MCF 10A (cell line): ENCODE measurements around the gene SLAMF7. TPM values are rescaled to one million over a fixed set of nuclear protein-coding genes. Genes with fewer than 3 reads are reported as not detected.

Experiments used
- BruUV-seq: library from RNA; stranded (reverse); fragments of 400-500 nt; replicated peaks from 2 replicates; lab custom pipeline; 2021; lab: Mats Ljungman, UMichigan
- CTCF ChIA-PET: fragments of 300-600 bp; sonication (Branson Sonifier 250); formaldehyde crosslinking; extraction: SDS; loops from one replicate; lab custom pipeline; 2021; ENCODE audit warnings: antibody characterized with exemption, inconsistent platforms; lab: Yijun Ruan, JAX
- POLR2A ChIA-PET: fragments of 300-600, 350-650 bp; sonication (Branson Sonifier 250); formaldehyde crosslinking; extraction: SDS; loops from one replicate; lab custom pipeline; 2020; ENCODE audit warnings: antibody characterized with exemption, inconsistent platforms; lab: Yijun Ruan, JAX
- DNase-seq: peaks from one replicate; pipeline ENCODE4 v3.0.0-alpha.2; 2018; ENCODE audit not compliant: unreplicated experiment
- H3K27ac Mint-ChIP-seq: one replicate; pipeline ENCODE4 v1.8.0; 2022; ENCODE audit warnings: mild to moderate bottlenecking, low read depth, mixed read lengths; ENCODE audit not compliant: unreplicated experiment
- H3K27me3 Mint-ChIP-seq: one replicate; pipeline ENCODE4 v1.8.0; 2022; ENCODE audit warnings: mixed read lengths; ENCODE audit not compliant: insufficient read depth, unreplicated experiment
- H3K36me3 Mint-ChIP-seq: one replicate; pipeline ENCODE4 v1.8.0; 2022; ENCODE audit warnings: mild to moderate bottlenecking, moderate library complexity, mixed read lengths; ENCODE audit not compliant: insufficient read depth, unreplicated experiment
- H3K4me1 Mint-ChIP-seq: one replicate; pipeline ENCODE4 v1.8.0; 2022; ENCODE audit warnings: mixed read lengths; ENCODE audit not compliant: insufficient read depth, unreplicated experiment
- H3K4me3 Mint-ChIP-seq: one replicate; pipeline ENCODE4 v1.8.0; 2022; ENCODE audit warnings: mild to moderate bottlenecking, moderate library complexity, mixed read lengths; ENCODE audit not compliant: unreplicated experiment
- H3K9me3 Mint-ChIP-seq: one replicate; pipeline ENCODE4 v1.8.0; 2022; ENCODE audit warnings: mixed read lengths; ENCODE audit not compliant: unreplicated experiment
- CTCF ChIP-seq: fragments of 200-600 bp; IDR thresholded peaks from one replicate; pipeline ENCODE4 v1.8.0; 2022; ENCODE audit warnings: antibody characterized with exemption, mild to moderate bottlenecking; ENCODE audit not compliant: unreplicated experiment
- intact Hi-C: fragments of 100-400 bp; cut with micrococcal nuclease; formaldehyde crosslinking; loops from 2 replicates; pipeline ENCODE4 v1.14.1; 2022
- total RNA-seq: library from RNA; stranded (reverse); gene quantifications from 2 replicates; pipeline ENCODE4 v1.2.3, GENCODE V29; 2022

The SLAMF7 gene
- total RNA-seq, 1 experiment from 2014 or later, result 8.6 TPM

- DNase-seq, result no peak
- Mint-ChIP-seq H3K36me3 (no peaks in the 10 kb centered on the region), H3K9me3 (no peaks in the 10 kb centered on the region), H3K4me3 (no peak overlapping the region), H3K27ac (no peak overlapping the region), H3K4me1 (no peaks in the 10 kb centered on the region), H3K27me3 (peaks cover 13% of the 10 kb centered on the region)
- BruUV-seq, result no TSS peak
- CTCF ChIA-PET, result interaction anchor here (0.6 to 1.8 kb wide), 5 partner anchors 18 to 138 kb away, joined by 3 to 5 read pairs (median 3); no protein-coding TSS in a partner anchor
- no peak for TF ChIP-seq CTCF
- intact Hi-C loops, result no loop called here
- POLR2A ChIA-PET, result no interaction called here
Observed at GRCh38 chr1:160705742-160706141, 33.3 kb upstream of the SLAMF7 start.

- TF ChIP-seq CTCF, result no peak
- intact Hi-C loops, result no loop called here
- H3K4me3 Mint-ChIP-seq, result no peak overlapping the region
- H3K27me3 Mint-ChIP-seq, result peaks cover 13% of the 10 kb centered on the region
- no peaks in the 10 kb centered on the region for H3K4me1 Mint-ChIP-seq
- H3K27ac Mint-ChIP-seq, result no peak overlapping the region
- CTCF ChIA-PET, result interaction anchor here (0.6 to 3.0 kb wide), 8 partner anchors 19 to 283 kb away, joined by 3 to 15 read pairs (median 6); no protein-coding TSS in a partner anchor
- BruUV-seq, result no TSS peak
- H3K9me3 Mint-ChIP-seq, result no peaks in the 10 kb centered on the region
- no peak for DNase-seq
- POLR2A ChIA-PET, result interaction anchor here (1.0 kb wide), 1 partner anchor 35 kb away, joined by 4 read pairs; no protein-coding TSS in a partner anchor
- no peaks in the 10 kb centered on the region for H3K36me3 Mint-ChIP-seq
Observed at GRCh38 chr1:160706526-160707235, 32.4 kb upstream of the SLAMF7 start.

DNA sequence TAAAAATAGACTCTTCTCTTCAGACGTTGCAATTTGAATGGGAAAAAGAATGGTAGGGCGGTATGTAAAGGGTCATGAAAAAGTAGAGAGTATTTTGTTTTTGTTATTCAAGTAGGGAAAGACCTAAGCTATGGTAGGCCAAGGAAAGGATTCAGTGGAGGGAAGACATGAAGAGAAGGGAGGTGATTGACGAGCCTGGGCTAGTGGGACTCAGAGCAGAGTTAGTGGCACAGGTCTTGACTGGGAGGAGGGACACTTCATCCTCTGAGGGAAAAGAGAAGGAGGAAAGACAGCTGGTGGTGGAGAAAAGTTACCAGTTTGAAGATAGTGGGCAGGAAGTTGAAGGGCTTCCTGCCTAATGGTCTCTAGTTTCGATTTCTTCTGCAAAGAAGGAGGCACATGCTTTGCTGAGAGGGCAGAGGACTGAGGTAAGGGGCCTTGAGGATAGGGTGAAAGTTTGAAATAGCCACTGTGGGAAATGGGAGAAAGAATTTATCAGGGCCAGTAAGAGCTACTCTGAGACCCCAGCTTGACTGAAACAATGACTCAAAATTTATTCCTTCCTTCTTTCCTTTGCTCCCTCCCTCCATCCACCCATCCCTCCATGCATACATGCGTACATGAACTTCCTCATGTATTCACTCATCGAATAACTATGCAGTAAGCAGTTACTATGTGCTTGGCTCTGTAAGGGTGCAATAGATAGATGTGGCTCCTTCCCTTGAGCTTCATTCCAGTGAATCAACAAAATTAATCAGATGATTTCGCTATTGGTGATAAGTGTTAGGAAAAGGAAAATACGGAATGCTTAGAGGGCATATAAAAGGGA is 31.6 kb upstream of the SLAMF7 start:
- H3K36me3 Mint-ChIP-seq, result no peaks in the 10 kb centered on the region

More for the DNA sequence above, 31.6 kb upstream of the SLAMF7 start:
- intact Hi-C loops, result no loop called here
- ChIA-PET POLR2A (interaction anchor here (1.0 kb wide), 1 partner anchor 36 kb away, joined by 4 read pairs; no protein-coding TSS in a partner anchor), CTCF (interaction anchor here (0.8 to 3.0 kb wide), 9 partner anchors 16 to 283 kb away, joined by 4 to 15 read pairs (median 5); no protein-coding TSS in a partner anchor)
- Mint-ChIP-seq H3K27ac (no peak overlapping the region), H3K27me3 (peaks cover 13% of the 10 kb centered on the region), H3K4me1 (no peaks in the 10 kb centered on the region), H3K4me3 (no peak overlapping the region), H3K9me3 (no peaks in the 10 kb centered on the region)
- BruUV-seq, result no TSS peak
- TF ChIP-seq CTCF, result no peak
- no peak for DNase-seq
